AG10803 (cell line): ENCODE results near the gene COLEC11.
"Not testable (repeated sequence)": the region's sequence is repeated elsewhere in the genome, so short reads cannot be mapped to it uniquely, and the experiment has no call there.

Experiments
- DNase-seq: peaks from one replicate; pipeline ENCODE4 v3.0.0; 2010; ENCODE audit warnings: low read depth
- H3K4me3 ChIP-seq: 2 replicates; pipeline ENCODE4 v1.5.1; 2011; ENCODE audit warnings: mild to moderate bottlenecking, low read length, control low read depth
- TF ChIP-seq, protein P1 (sequence below): conservative IDR thresholded peaks from 2 replicates; pipeline ENCODE4 v1.5.1; 2011; ENCODE audit warnings: mild to moderate bottlenecking, low read length, control low read depth, inconsistent platforms

The COLEC11 gene

DNA sequence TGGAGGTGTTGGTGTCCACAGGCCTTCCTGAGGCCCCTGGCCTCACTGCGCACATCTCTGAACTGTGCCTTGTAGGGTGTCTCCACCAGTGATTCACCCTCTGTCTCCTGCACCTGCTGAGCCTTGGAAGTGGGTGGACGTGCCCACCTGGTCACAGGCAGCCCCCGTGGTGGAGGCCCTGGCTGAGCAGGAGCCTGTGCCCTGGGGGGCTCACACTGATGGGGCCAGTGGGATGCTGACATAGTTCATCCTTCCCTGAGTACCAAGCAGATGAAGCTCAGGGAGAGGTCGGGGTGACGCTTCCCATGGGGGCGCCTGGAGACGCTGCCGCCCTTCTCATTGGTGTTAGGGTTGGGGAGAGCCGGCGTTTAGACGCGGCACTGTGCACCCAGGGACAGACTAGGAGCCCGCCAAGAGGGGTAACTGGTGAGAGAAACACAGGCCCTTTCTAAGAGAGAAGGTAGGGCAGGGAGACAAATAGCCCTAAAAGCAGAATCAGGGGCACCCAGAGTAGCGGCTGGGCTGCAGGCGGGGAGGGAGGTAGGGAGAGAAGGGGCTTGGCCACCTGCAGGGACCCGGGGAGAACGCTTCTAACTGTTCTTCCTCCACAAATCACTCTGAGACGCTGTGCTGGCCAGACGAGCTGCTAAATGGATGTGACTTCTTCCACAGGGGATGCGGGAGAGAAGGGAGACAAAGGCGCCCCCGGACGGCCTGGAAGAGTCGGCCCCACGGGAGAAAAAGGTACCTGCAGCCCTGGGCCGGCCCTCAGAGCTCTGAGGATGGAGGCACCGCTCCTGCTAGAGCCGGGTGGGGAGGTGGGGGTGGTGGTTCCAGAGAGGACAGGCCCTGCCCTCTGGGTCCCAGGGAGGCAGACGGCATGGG is 18.0 kb downstream of the COLEC11 start:
- no peak overlapping the region for H3K4me3 ChIP-seq
- no peak for DNase-seq
- TF ChIP-seq, protein P1, sequence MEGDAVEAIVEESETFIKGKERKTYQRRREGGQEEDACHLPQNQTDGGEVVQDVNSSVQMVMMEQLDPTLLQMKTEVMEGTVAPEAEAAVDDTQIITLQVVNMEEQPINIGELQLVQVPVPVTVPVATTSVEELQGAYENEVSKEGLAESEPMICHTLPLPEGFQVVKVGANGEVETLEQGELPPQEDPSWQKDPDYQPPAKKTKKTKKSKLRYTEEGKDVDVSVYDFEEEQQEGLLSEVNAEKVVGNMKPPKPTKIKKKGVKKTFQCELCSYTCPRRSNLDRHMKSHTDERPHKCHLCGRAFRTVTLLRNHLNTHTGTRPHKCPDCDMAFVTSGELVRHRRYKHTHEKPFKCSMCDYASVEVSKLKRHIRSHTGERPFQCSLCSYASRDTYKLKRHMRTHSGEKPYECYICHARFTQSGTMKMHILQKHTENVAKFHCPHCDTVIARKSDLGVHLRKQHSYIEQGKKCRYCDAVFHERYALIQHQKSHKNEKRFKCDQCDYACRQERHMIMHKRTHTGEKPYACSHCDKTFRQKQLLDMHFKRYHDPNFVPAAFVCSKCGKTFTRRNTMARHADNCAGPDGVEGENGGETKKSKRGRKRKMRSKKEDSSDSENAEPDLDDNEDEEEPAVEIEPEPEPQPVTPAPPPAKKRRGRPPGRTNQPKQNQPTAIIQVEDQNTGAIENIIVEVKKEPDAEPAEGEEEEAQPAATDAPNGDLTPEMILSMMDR, result no peak

DNA sequence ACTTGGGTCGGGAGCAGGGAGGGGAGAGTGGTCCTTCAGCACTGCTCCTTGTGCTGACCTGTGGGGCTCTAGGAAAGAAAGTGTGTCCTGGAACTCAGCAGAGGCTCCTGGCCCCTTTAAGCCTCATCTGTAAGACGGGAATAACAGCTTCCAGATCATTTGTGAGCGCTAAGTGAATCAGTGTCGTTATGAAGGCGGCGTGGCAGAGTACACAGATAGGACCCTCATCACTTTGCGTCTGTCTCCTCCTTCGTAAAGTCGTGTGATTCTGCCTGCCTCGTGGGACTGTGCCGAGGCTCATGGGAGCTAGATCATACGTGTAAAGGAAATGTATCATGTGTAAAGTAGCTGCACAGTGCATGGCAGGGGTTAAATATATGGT is 18.6 kb downstream of the COLEC11 start:
- DNase-seq, result no peak
- TF ChIP-seq, protein P1, result no peak
- H3K4me3 ChIP-seq, result no peak overlapping the region

DNA sequence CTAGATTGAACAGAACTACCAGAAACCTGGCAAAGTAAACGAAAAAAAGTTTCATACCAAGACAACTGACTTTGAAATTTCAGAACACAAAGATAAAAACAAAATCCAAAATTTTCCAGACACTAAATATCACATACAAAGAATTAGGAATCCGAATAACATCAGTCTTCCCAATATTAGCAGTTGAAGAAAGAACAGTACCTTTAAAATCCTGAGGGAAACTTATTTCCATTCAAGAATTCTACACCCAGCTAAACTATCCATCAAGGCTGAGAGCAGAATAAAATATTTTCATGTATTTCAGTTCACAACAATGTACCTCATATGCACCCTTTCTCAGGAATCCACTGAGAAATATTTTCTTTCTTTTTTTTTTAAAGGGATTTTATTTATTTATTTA is 19.8 kb downstream of the COLEC11 start:
- not testable (repeated sequence) for H3K4me3 ChIP-seq, DNase-seq

DNA sequence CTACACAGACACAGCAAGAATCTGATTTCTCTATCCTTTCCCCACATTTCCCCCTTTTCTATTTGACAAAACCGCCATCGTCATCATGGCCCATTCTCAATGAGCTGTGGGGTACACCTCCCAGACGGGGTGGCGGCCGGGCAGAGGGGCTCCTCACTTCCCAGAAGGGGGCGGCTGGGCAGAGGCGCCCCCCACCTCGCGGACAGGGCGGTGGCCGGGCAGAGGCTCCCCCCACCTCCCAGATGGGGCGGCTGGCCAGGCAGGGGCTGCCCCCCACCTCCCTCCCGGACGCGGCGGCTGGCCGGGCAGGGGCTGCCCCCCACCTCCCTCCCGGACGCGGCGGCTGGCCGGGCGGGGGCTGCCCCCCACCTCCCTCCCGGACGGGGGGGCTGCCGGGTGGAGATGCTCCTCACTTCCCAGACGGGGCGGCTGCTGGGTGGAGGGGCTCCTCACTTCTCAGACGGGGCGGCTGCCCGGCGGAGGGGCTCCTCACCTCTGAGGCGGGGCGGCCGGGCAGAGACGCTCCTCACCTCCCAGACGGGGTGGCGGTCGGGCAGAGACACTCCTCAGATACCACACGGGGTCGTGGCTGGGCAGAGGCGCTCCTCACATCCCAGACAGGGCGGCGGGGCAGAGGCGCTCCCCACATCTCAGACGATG is 20.8 kb downstream of the COLEC11 start:
- not testable (repeated sequence) for H3K4me3 ChIP-seq, DNase-seq

DNA sequence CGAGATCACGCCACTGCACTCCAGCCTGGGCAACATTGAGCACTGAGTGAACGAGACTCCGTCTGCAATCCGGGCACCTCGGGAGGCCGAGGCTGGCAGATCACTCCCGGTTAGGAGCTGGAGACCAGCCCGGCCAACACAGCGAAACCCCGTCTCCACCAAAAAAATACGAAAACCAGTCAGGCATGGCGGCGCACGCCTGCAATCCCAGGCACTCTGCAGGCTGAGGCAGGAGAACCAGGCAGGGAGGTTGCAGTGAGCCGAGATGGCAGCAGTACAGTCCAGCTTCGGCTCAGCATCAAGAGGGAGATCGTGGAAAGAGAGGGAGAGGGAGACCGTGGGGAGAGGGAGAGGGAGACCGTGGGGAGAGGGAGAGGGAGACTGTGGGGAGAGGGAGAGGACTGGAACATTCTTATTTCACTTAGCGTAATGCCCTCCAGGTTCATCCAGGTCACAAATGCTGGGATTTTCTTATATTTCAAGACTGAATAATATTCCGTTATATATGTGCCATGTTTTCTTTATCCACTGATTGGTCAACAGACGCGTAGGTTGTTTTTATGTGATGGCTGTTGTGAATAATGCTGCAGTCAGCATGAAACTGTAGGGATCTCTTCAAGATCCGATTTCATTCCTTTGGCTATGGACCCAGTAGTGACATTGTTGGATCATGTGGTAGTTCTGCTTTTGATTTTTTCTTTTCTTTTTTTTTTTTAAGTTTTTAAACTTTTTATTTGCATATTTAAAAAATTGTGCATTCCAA is 21.7 kb downstream of the COLEC11 start:
- not testable (repeated sequence) for H3K4me3 ChIP-seq, DNase-seq

DNA sequence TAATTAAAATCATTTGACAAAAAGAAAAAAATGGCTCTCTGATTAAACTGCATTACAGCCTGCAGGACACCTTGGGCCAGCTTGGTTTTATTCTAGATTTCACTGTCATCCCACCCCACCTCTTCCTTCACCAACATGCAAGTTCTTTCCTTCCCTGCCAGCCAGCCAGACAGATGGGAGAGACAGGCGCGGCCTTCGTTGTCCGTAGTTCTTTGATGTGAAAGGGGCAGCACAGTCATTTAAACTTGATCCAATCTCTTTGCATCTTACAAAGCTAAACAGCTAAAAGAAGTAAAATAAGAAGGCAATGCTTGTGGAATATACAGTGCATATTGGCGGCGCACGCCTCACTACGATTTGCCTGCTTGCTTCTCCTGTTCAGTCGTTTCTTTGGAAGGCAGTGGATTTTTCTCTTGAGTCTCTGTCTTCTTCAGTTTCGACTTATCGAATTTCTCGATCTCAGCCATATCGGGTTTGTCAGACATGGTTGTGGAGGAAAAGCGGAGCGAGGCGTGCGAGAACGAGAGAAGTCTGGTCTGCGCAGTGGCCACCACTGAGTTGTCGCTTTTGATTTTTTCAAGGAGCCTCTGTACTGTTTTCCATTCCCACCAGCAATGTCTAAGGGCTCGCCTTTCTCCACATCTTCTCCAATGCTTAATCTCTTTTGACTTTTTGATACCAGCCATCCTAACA is 22.4 kb downstream of the COLEC11 start:
- H3K4me3 ChIP-seq, result no peak overlapping the region
- TF ChIP-seq, protein P1, result no peak
- no peak for DNase-seq

DNA sequence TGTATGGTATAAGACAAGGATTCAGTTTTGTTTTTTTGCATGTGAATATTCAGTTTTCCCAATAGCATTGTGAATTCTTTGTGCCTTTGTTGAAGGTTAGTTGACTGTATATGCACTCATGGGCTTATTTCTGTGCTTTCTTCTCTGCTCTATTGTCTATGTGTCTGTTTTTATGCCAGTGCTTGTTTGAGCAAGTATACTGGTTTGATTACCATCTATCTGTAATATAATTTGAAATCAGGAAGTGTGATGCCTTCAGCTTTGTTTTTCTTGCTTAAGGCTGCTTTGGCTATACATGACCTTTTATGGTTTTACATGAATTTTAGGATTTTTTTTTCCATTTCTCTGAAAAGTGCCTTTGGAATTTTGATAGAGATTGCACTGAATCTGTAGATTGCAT is 23.5 kb downstream of the COLEC11 start:
- TF ChIP-seq, protein P1, result no peak
- no peak overlapping the region for H3K4me3 ChIP-seq

DNA sequence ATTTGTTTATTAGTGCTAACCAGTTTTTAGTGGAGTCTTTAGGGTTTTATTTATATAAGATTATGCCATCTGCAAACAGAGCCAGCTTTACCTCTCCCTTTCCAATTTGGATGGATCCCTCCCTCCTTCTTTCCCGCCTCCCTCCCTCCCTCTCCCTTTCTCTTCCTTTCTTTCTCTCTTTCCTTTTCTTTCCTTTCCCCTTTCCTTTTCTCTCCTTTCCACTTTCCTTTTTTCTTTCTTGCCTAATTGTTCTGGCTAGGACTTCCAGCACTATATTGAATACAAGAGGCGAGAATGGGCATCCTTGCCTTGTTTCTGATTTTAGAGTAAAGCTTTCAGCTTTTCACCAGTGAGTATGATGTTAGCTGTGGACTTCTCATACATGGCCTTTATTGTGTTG is 24.1 kb downstream of the COLEC11 start:
- DNase-seq, result no peak
- TF ChIP-seq, protein P1, result no peak
- no peak overlapping the region for H3K4me3 ChIP-seq

More for the DNA sequence above, 23.5 kb downstream of the COLEC11 start:
- DNase-seq, result no peak

DNA sequence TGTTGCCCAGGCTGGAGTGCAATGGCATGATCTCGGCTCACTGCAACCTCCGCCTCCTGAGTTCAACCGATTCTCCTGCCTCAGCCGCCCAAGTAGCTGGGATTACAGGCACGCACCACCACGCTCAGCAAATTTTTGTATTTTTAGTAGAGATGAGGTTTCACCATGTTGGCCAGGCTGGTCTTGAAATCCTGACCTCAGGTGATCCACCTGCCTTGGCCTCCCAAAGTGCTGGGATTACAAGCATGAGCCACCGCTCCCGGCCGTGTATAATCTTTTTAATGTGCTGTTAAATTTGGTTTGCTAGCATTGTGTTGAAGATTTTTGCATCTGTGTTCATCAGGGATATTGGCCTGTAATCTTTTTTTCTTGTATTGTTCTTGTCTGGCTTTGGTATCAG is 24.7 kb downstream of the COLEC11 start:
- not testable (repeated sequence) for H3K4me3 ChIP-seq, DNase-seq
